Measurements from ENCODE around the gene TWNK. TPM values are rescaled to one million over a fixed set of nuclear protein-coding genes. Genes with fewer than 3 reads are reported as not detected.
A peak's percentile ranks its signal among the peaks of the same experiment; 100 is the strongest.

The TWNK gene
- total RNA-seq, 4 donors from 2014 or later = 8.3 to 10.8 (median 8.9) TPM

GRCh38 chr10:100988166-100988565, 823 bp downstream of the TWNK start:
- H3K27me3 ChIP-seq = no peaks in the 10 kb centered on the region
- no peaks in the 10 kb centered on the region for H3K9me3 ChIP-seq
- no peak overlapping the region for H3K27ac ChIP-seq
- ATAC-seq = no peak
- no peak for TF ChIP-seq CTCF (IDR thresholded peaks at IDR 0.05)
- TF ChIP-seq POLR2A (IDR thresholded peaks at IDR 0.05) = no peak
- TF ChIP-seq POLR2AphosphoS5 (IDR thresholded peaks at IDR 0.05) = no peak
- H3K4me1 ChIP-seq = peaks cover 0 to 49% (median 19%) of the 10 kb centered on the region in 3 donors
- H3K4me3 ChIP-seq = peak overlapping the region in 1 of 2 donors; percentile 94
- peaks cover 0 to 67% of the 10 kb centered on the region in 2 donors for H3K36me3 ChIP-seq
- no CpG with 5 or more reads among the region's 10 CpGs for WGBS, 2 donors (ENCODE audit: low coverage in 1 of 2)

- 90 to 100% methylated on average over 1 to 2 of the region's 21 CpGs for WGBS, 2 donors (ENCODE audit: low coverage in 1 of 2)
Observed at GRCh38 chr10:100989088-100989487, 1.7 kb downstream of the TWNK start.

GRCh38 chr10:100993986-100994708, 6.8 kb downstream of the TWNK start:
- TF ChIP-seq POLR2A (IDR thresholded peaks at IDR 0.05) (no peak), CTCF (IDR thresholded peaks at IDR 0.05) (peak in 3 of 4 experiments; percentile 71 to 80 (median 74))
- ATAC-seq = no peak
- H3K27ac ChIP-seq = no peak overlapping the region
- H3K27me3 ChIP-seq = no peaks in the 10 kb centered on the region
- no peak overlapping the region for H3K4me3 ChIP-seq
- peaks cover 0 to 48% of the 10 kb centered on the region in 2 donors for H3K36me3 ChIP-seq
- peaks cover 0 to 41% (median 6%) of the 10 kb centered on the region in 3 donors for H3K4me1 ChIP-seq
- 41 to 51% methylated on average over 7 to 10 of the region's 10 CpGs for WGBS, 2 donors (ENCODE audit: low coverage in 1 of 2)
- no peaks in the 10 kb centered on the region for H3K9me3 ChIP-seq

More at GRCh38 chr10:100989088-100989487, 1.7 kb downstream of the TWNK start:
- Histone ChIP-seq H3K4me3 (no peak overlapping the region), H3K36me3 (peaks cover 0 to 67% of the 10 kb centered on the region in 2 donors), H3K27me3 (no peaks in the 10 kb centered on the region), H3K27ac (no peak overlapping the region), H3K9me3 (no peaks in the 10 kb centered on the region), H3K4me1 (peaks cover 0 to 49% (median 19%) of the 10 kb centered on the region in 3 donors)
- no peak for ATAC-seq
- TF ChIP-seq CTCF (IDR thresholded peaks at IDR 0.05) = no peak
- no peak for TF ChIP-seq POLR2A (IDR thresholded peaks at IDR 0.05)
- no peak for TF ChIP-seq EP300 (IDR thresholded peaks at IDR 0.05)
- TF ChIP-seq POLR2AphosphoS5 (IDR thresholded peaks at IDR 0.05) = no peak

GRCh38 chr10:100995181-100995580, 7.8 kb downstream of the TWNK start:
- H3K27me3 ChIP-seq = no peaks in the 10 kb centered on the region
- peaks cover 0 to 38% of the 10 kb centered on the region in 2 donors for H3K36me3 ChIP-seq
- H3K9me3 ChIP-seq = no peaks in the 10 kb centered on the region
- no peak for TF ChIP-seq EP300 (IDR thresholded peaks at IDR 0.05)
- no peak for TF ChIP-seq POLR2AphosphoS5 (IDR thresholded peaks at IDR 0.05)
- no peak for TF ChIP-seq POLR2A (IDR thresholded peaks at IDR 0.05)
- TF ChIP-seq CTCF (IDR thresholded peaks at IDR 0.05) = no peak
- no peak overlapping the region for H3K27ac ChIP-seq
- ATAC-seq = no peak
- H3K4me1 ChIP-seq = peaks cover 0 to 32% (median 6%) of the 10 kb centered on the region in 3 donors
- H3K4me3 ChIP-seq = no peak overlapping the region
- WGBS, 2 donors (ENCODE audit: low coverage in 1 of 2) = 20% methylated on average over 1 of the region's 6 CpGs; no CpG with 5 or more reads in 1 of the 2 donors

All from gastroesophageal sphincter (tissue), 4 donors.